ENCODE measurements around the gene ARHGAP6. TPM values are rescaled to one million over a fixed set of nuclear protein-coding genes. Genes with fewer than 3 reads are reported as not detected.

The ARHGAP6 gene
- total and polyA plus RNA-seq, 8 donors: 7.0 to 25.4 (median 20.5) TPM

GRCh38 chrX:11164433-11164832 is 501.3 kb downstream of the ARHGAP6 start:
- H3K4me3 ChIP-seq: no peak overlapping the region
- no peaks in the 10 kb centered on the region for H3K36me3 ChIP-seq
- H3K27me3 ChIP-seq: peaks cover 0 to 4% of the 10 kb centered on the region in 2 donors
- intact Hi-C loops (cut with DNase I): no loop called here
- ATAC-seq (no peak), DNase-seq (no peak)
- no peaks in the 10 kb centered on the region for H3K4me1 ChIP-seq
- H3K9me3 ChIP-seq: no peaks in the 10 kb centered on the region
- no peak overlapping the region for H3K27ac ChIP-seq
- TF ChIP-seq CTCF (IDR thresholded peaks at IDR 0.05): no peak

- Histone ChIP-seq H3K27me3 (no peaks in the 10 kb centered on the region), H3K36me3 (no peaks in the 10 kb centered on the region), H3K9me3 (no peaks in the 10 kb centered on the region), H3K27ac (no peak overlapping the region), H3K4me1 (no peaks in the 10 kb centered on the region), H3K4me3 (no peak overlapping the region)
- intact Hi-C loops (cut with DNase I): no loop called here
- TF ChIP-seq CTCF (IDR thresholded peaks at IDR 0.05): no peak
- ATAC-seq (no peak), DNase-seq (no peak)
These were observed 506.6 kb downstream of the ARHGAP6 start for GRCh38 chrX:11159149-11159548.

GRCh38 chrX:11151799-11152559 is 513.7 kb downstream of the ARHGAP6 start:
- H3K36me3 ChIP-seq: no peaks in the 10 kb centered on the region
- ATAC-seq (no peak), DNase-seq (no peak)
- TF ChIP-seq CTCF (IDR thresholded peaks at IDR 0.05): no peak
- H3K27me3 ChIP-seq: no peaks in the 10 kb centered on the region
- no peaks in the 10 kb centered on the region for H3K9me3 ChIP-seq
- intact Hi-C loops (cut with DNase I): no loop called here
- no peak overlapping the region for H3K4me3 ChIP-seq
- H3K4me1 ChIP-seq: no peaks in the 10 kb centered on the region
- H3K27ac ChIP-seq: no peak overlapping the region

GRCh38 chrX:11148401-11148800 is 517.3 kb downstream of the ARHGAP6 start:
- TF ChIP-seq CTCF (IDR thresholded peaks at IDR 0.05): no peak
- Histone ChIP-seq H3K4me1 (no peaks in the 10 kb centered on the region), H3K27ac (no peak overlapping the region), H3K4me3 (no peak overlapping the region), H3K36me3 (no peaks in the 10 kb centered on the region), H3K9me3 (no peaks in the 10 kb centered on the region), H3K27me3 (peaks cover 0 to 9% of the 10 kb centered on the region in 2 donors)
- intact Hi-C loops (cut with DNase I): loop anchor here in 1 of 2 donors (10.0 kb wide), 1 partner anchor 386 kb away; no protein-coding TSS in a partner anchor
- DNase-seq (no peak), ATAC-seq (no peak)

- no peak overlapping the region for H3K4me3 ChIP-seq
- no peak overlapping the region for H3K27ac ChIP-seq
- ATAC-seq (no peak), DNase-seq (no peak)
- H3K4me1 ChIP-seq: no peaks in the 10 kb centered on the region
- no peak for TF ChIP-seq CTCF (IDR thresholded peaks at IDR 0.05)
- H3K9me3 ChIP-seq: no peaks in the 10 kb centered on the region
- intact Hi-C loops (cut with DNase I): loop anchor here in 1 of 2 donors (10.0 kb wide), 1 partner anchor 388 kb away; no protein-coding TSS in a partner anchor
- no peaks in the 10 kb centered on the region for H3K36me3 ChIP-seq
- H3K27me3 ChIP-seq: peaks cover 0 to 9% of the 10 kb centered on the region in 2 donors
These were observed 519.3 kb downstream of the ARHGAP6 start for GRCh38 chrX:11146411-11146810.
